Left lung (tissue), 10 donors: Measurements from ENCODE around the gene OAT. TPM values are rescaled to one million over a fixed set of nuclear protein-coding genes. Genes with fewer than 3 reads are reported as not detected.
"Not testable (repeated sequence)": the region's sequence is repeated elsewhere in the genome, so short reads cannot be mapped to it uniquely, and the experiment has no call there.

Experiments
- ATAC-seq: fragments of 200-7000 bp; cut with Tn5 transposase; one replicate; pipeline ENCODE4 v1.9.1; 2020; ENCODE audit warnings: moderate library complexity
- DNase-seq, 4 donors: peaks; one replicate each; pipeline ENCODE4 v3.0.0-alpha.2; 2013 to 2020
- H3K27ac ChIP-seq, 2 donors: fragments of 200-600 bp; sonication (generic) in 1 of 2; one replicate each; pipeline versions ENCODE4 v1.5.0 to v1.8.0; 2020 to 2021
- H3K27me3 ChIP-seq, 2 donors: fragments of 200-600 bp; sonication (generic) in 1 of 2; one replicate each; pipeline versions ENCODE4 v1.5.0 to v1.8.0; 2020 to 2021
- H3K36me3 ChIP-seq, 2 donors: fragments of 200-600 bp; sonication (generic) in 1 of 2; one replicate each; pipeline versions ENCODE4 v1.5.0 to v1.8.0; 2020 to 2021
- H3K4me1 ChIP-seq, 2 donors: fragments of 200-600 bp; one replicate each; pipeline ENCODE4 v1.8.0; 2021
- H3K4me3 ChIP-seq, 2 donors: fragments of 200-600 bp; sonication (generic) in 1 of 2; one replicate each; pipeline versions ENCODE4 v1.5.0 to v1.8.0; 2020 to 2021; ENCODE audit warnings: mild to moderate bottlenecking in 1 of 2
- H3K9me3 ChIP-seq, 2 donors: fragments of 200-600 bp; sonication (generic) in 1 of 2; one replicate each; pipeline versions ENCODE4 v1.5.0 to v1.8.0; 2020 to 2021
- CTCF ChIP-seq, 2 donors: fragments of 200-600 bp; sonication (generic) in 1 of 2; IDR thresholded peaks; one replicate each; pipeline versions ENCODE4 v1.5.0 to v1.8.0; 2021; ENCODE audit warnings: antibody characterized with exemption in 2 of 2
- intact Hi-C, 2 donors: fragments of 100-400 bp; cut with DNase I; formaldehyde crosslinking; loops; one replicate each; pipeline versions ENCODE4 v1.11.2 to v1.14.2; 2022
- polyA plus RNA-seq, 6 donors: library from polyadenylated mRNA; unstranded; fragments of 120-200 nt; gene quantifications; one replicate each; pipeline ENCODE4 v1.2.1, GENCODE V29; 2013; ENCODE audit not compliant: insufficient read length in 6 of 6
- total RNA-seq, 2 donors: library from RNA; stranded (reverse); fragmentation: NEBNext Ultra II Directional; extraction: Animal tissue kit (Norgen Biotek cat#: 25700); gene quantifications; one replicate each; pipeline ENCODE4 v1.2.1, GENCODE V29; 2021
- donor health status: DM: no; HTN: yes; CAD: no.
- donor health status: DM: no; HTN: no; CAD: no.

OAT gene
- total and polyA plus RNA-seq, 8 donors: 64.0 to 91.1 (median 84.9) TPM

DNA sequence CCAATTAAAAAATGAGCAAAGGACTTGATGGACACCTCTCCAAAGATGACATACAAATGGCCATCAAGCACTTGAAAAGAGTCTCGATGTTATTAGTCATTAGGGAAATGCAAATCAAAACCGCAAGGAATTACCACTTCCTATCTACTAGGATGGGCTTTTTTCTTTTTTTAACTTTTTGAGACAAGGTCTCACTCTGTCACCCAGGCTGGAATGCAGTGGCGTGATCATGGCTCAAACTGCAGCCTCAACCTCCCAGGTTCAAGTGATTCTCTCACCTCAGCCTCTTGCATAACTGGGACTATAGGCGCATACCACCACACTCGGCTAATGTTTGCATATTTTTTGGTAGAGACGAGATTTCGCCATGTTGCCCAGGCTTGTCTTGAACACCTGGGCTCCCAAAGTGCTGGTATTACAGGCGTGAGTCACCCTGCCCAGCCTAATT, 17.5 kb upstream of the OAT start:
- Histone ChIP-seq H3K4me1 (no peaks in the 10 kb centered on the region), H3K36me3 (no peaks in the 10 kb centered on the region), H3K27ac (no peak overlapping the region), H3K9me3 (no peaks in the 10 kb centered on the region), H3K27me3 (peaks cover 0 to 2% of the 10 kb centered on the region in 2 donors), H3K4me3 (no peak overlapping the region)
- ATAC-seq (no peak), DNase-seq (no peak)
- intact Hi-C loops: no loop called here
- no peak for TF ChIP-seq CTCF (IDR thresholded peaks at IDR 0.05)

DNA sequence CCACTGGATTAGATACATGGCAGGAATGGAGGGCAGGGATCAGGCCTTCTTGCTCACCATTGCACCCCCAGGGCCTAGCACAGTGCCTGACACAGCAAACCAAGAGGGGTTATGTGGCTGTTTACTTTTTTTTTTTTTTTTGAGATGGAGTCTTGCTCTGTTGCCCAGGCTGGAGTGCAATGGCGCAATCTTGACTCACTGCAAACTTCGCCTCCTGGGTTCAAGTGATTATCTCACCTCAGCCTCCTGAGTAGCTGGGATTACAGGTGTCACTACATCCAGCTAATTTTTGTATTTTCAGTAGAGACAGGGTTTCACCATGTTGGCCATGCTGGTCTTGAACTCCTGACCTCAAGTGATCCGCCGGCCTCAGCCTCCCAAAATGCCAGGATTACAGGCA, 17.0 kb upstream of the OAT start:
- intact Hi-C loops, H3K4me1 ChIP-seq, H3K9me3 ChIP-seq, H3K27me3 ChIP-seq, H3K36me3 ChIP-seq, DNase-seq, ATAC-seq, H3K4me3 ChIP-seq, H3K27ac ChIP-seq: not testable (repeated sequence)

- no peaks in the 10 kb centered on the region for H3K36me3 ChIP-seq
- DNase-seq (no peak), ATAC-seq (no peak)
- peaks cover 0 to 9% of the 10 kb centered on the region in 2 donors for H3K27me3 ChIP-seq
- intact Hi-C loops: no loop called here
- H3K4me3 ChIP-seq: no peak overlapping the region
- H3K4me1 ChIP-seq: no peaks in the 10 kb centered on the region
- TF ChIP-seq CTCF (IDR thresholded peaks at IDR 0.05): no peak
- H3K9me3 ChIP-seq: no peaks in the 10 kb centered on the region
- no peak overlapping the region for H3K27ac ChIP-seq
Measured at GRCh38 chr10:124433461-124433860, 14.7 kb upstream of the OAT start.

DNA sequence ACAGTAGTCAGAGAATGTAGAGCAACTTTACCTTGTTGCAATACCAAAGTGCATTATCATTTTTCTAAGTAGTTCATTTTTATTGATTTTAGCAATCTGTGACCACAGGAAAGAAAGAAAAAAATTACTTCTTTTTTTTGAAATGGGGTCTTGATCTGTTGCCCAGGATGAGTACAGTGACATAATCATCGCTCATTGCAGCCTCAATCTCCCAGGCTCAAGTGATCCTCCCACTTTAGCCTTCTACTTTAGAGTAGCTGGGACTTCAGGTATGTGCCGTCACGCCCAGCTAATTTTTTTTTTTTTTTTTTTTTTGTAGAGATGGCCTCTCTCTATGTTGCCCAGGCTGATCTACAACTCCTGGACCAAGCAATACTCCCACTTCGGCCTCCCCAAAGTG, 11.4 kb upstream of the OAT start:
- Histone ChIP-seq H3K36me3 (no peaks in the 10 kb centered on the region), H3K9me3 (no peaks in the 10 kb centered on the region), H3K27me3 (peaks cover 0 to 14% of the 10 kb centered on the region in 2 donors), H3K27ac (no peak overlapping the region), H3K4me1 (no peaks in the 10 kb centered on the region), H3K4me3 (no peak overlapping the region)
- ATAC-seq: no peak
- TF ChIP-seq CTCF (IDR thresholded peaks at IDR 0.05): no peak
- DNase-seq: no peak
- intact Hi-C loops: no loop called here

DNA sequence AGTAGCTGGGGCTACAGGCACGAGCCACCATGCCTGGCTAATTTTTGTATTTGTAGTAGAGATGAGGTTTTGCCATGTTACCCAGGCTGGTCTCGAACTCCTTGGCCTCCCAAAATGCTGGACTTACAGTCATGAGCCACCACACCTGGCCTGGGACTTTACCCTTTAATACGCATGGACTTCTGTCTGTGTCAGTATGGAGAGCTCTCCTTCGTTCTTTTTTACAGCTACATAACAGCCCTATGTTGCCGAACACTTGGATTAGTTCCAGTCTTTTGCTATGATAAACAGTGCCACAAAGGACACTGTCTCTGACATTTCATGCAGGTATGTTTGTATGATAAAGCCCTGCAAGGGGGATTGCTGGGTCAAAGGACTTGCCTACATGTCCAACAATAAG, 10.9 kb upstream of the OAT start:
- DNase-seq: no peak
- H3K27me3 ChIP-seq: peaks cover 0 to 14% of the 10 kb centered on the region in 2 donors
- H3K4me1 ChIP-seq: no peaks in the 10 kb centered on the region
- no peaks in the 10 kb centered on the region for H3K9me3 ChIP-seq
- TF ChIP-seq CTCF (IDR thresholded peaks at IDR 0.05): no peak
- ATAC-seq: no peak
- H3K36me3 ChIP-seq: no peaks in the 10 kb centered on the region
- no peak overlapping the region for H3K4me3 ChIP-seq
- no peak overlapping the region for H3K27ac ChIP-seq
- intact Hi-C loops: no loop called here

DNA sequence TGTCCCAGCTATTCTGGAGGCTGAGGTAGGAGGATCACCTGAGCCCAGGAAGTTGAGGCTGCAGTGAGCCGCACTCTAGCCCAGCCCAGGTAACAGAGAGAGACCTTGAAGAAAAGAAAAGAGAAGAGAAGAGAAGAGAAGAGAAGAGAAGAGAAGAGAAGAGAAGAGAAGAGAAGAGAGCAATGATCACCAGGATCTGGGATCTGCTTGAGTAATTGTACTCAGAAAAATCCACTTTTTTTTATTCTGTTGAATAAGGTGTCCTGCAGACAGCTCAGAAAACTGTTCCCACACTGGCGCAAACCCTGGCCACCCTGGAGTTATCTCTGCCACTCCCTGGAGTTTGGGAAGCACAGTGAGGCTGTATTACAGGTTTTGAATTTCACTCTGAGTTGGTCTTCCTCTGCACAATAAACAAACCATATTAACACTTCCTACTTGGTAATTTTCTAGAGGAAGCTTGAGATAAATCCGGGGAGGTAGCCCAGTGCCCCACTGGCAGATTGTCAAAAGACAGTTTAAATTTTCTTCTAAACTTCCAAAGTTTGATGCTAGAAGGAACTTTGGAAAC, 9.6 kb upstream of the OAT start:
- H3K4me3 ChIP-seq: no peak overlapping the region
- no peak overlapping the region for H3K27ac ChIP-seq
- DNase-seq: no peak
- intact Hi-C loops: no loop called here
- no peak for TF ChIP-seq CTCF (IDR thresholded peaks at IDR 0.05)
- no peaks in the 10 kb centered on the region for H3K4me1 ChIP-seq
- H3K9me3 ChIP-seq: no peaks in the 10 kb centered on the region
- H3K27me3 ChIP-seq: peaks cover 0 to 14% of the 10 kb centered on the region in 2 donors
- H3K36me3 ChIP-seq: no peaks in the 10 kb centered on the region
- ATAC-seq: no peak
